DOHH2 (cell line): ENCODE data around the gene GFI1.

ENCODE experiments used
- H3F3A ChIP-seq: fragments of 200-600 bp; sonication (generic), shearing (Covaris generic); 2 replicates; pipeline ENCODE4 v1.6.0; 2016; ENCODE audit warnings: antibody characterized with exemption, mild to moderate bottlenecking; ENCODE audit not compliant: control insufficient read depth, insufficient read depth
- H3K27ac ChIP-seq: fragments of 200-600 bp; sonication (generic); 2 replicates; pipeline ENCODE4 v1.5.1; 2014; ENCODE audit warnings: low read depth, mild to moderate bottlenecking, low read length, moderate library complexity
- H3K27me3 ChIP-seq: fragments of 200-600 bp; sonication (generic); 2 replicates; pipeline ENCODE4 v1.6.1; 2014; ENCODE audit warnings: mild to moderate bottlenecking, low read length, mixed read lengths; ENCODE audit not compliant: control insufficient read depth
- H3K36me3 ChIP-seq: fragments of 200-600 bp; sonication (generic); 2 replicates; pipeline ENCODE4 v1.6.1; 2014; ENCODE audit warnings: mild to moderate bottlenecking, low read length, moderate library complexity, mixed read lengths; ENCODE audit not compliant: control insufficient read depth
- H3K4me1 ChIP-seq: fragments of 200-600 bp; sonication (generic); 2 replicates; pipeline ENCODE4 v1.6.1; 2014; ENCODE audit warnings: mild to moderate bottlenecking, low read length, mixed read lengths; ENCODE audit not compliant: control insufficient read depth
- H3K4me2 ChIP-seq: fragments of 200-600 bp; sonication (generic); 2 replicates; pipeline ENCODE4 v1.6.0; 2014; ENCODE audit warnings: mild to moderate bottlenecking, low read length, moderate library complexity
- H3K4me3 ChIP-seq: fragments of 200-600 bp; sonication (generic); 2 replicates; pipeline ENCODE4 v1.5.1; 2014; ENCODE audit warnings: mild to moderate bottlenecking, low read length, mixed read lengths
- H3K79me2 ChIP-seq: fragments of 200-600 bp; sonication (generic); 2 replicates; pipeline ENCODE4 v1.6.1; 2014; ENCODE audit warnings: mild to moderate bottlenecking, low read length, mixed read lengths; ENCODE audit not compliant: control insufficient read depth
- H3K9me2 ChIP-seq: fragments of 200-600 bp; sonication (generic); replicated peaks from 2 replicates; pipeline ENCODE4 v1.6.1; 2014; ENCODE audit warnings: mild to moderate bottlenecking, low read length, mixed read lengths; ENCODE audit not compliant: control insufficient read depth
- H3K9me3 ChIP-seq: fragments of 200-600 bp; sonication (generic); 2 replicates; pipeline ENCODE4 v1.6.1; 2014; ENCODE audit warnings: antibody characterized with exemption, low read length, mixed read lengths; ENCODE audit not compliant: control insufficient read depth, insufficient read depth
- H4K20me1 ChIP-seq: fragments of 200-600 bp; sonication (generic); 2 replicates; pipeline ENCODE4 v1.6.0; 2014; ENCODE audit warnings: low read depth, mild to moderate bottlenecking, antibody characterized with exemption, low read length, moderate library complexity; ENCODE audit not compliant: control insufficient read depth, insufficient read depth
- CTCF ChIP-seq: fragments of 200-600 bp; sonication (generic); IDR thresholded peaks from one replicate; pipeline ENCODE4 v1.5.1; 2014; ENCODE audit warnings: antibody characterized with exemption, mild to moderate bottlenecking, low read depth, low read length; ENCODE audit not compliant: poor library complexity, severe bottlenecking
- EZH2phosphoT487 ChIP-seq: fragments of 200-600 bp; sonication (generic); IDR thresholded peaks from 2 replicates; pipeline ENCODE4 v1.6.1; 2017; ENCODE audit warnings: borderline replicate concordance, mild to moderate bottlenecking, antibody characterized with exemption, low read length, moderate library complexity, mixed read lengths

GFI1 gene

GRCh38 chr1:92503926-92504285, 17.2 kb upstream of the GFI1 start:
- Histone ChIP-seq H3K4me3 (no peak overlapping the region), H3K9me3 (no peaks in the 10 kb centered on the region), H3K79me2 (no peaks in the 10 kb centered on the region), H3K4me2 (no peak overlapping the region), H4K20me1 (no peaks in the 10 kb centered on the region), H3K4me1 (peaks cover 8% of the 10 kb centered on the region; the same call in 1 of the 2 replicates), H3K36me3 (no peaks in the 10 kb centered on the region), H3K27ac (no peak overlapping the region), H3K9me2 (no peaks in the 10 kb centered on the region), H3K27me3 (no peaks in the 10 kb centered on the region), H3F3A (no peaks in the 10 kb centered on the region)
- TF ChIP-seq EZH2phosphoT487 (no peak), CTCF (no peak)

- Histone ChIP-seq H3K4me1 (peaks cover 8% of the 10 kb centered on the region; the same call in 1 of the 2 replicates), H3K4me2 (no peak overlapping the region), H3K27me3 (no peaks in the 10 kb centered on the region), H3K36me3 (no peaks in the 10 kb centered on the region), H3F3A (no peaks in the 10 kb centered on the region), H3K9me3 (no peaks in the 10 kb centered on the region), H3K4me3 (no peak overlapping the region), H4K20me1 (no peaks in the 10 kb centered on the region), H3K9me2 (no peaks in the 10 kb centered on the region), H3K27ac (no peak overlapping the region), H3K79me2 (no peaks in the 10 kb centered on the region)
- TF ChIP-seq CTCF, result no peak
- TF ChIP-seq EZH2phosphoT487, result no peak
Observed at GRCh38 chr1:92503043-92503925, 16.6 kb upstream of the GFI1 start.

DNA sequence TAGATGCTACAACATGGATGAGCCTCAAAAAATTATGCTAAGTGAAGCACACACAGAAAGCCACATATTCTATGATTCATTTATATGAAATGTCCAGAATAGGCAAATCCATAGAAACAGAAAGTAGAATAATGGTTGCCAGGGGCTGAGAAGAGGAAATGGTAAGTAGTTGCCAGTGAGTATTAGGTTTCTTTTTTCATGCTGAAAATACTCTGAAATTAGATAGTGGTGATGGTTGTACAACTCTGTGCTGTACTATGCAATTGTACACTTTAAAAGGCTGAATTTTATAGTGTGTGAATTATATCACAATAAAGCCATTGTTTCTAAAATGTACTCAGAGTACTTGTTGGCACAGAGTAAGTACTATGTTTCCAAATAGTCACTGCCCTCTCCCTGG, 15.5 kb upstream of the GFI1 start:
- no peaks in the 10 kb centered on the region for H4K20me1 ChIP-seq
- H3K79me2 ChIP-seq, result no peaks in the 10 kb centered on the region
- no peak overlapping the region for H3K4me2 ChIP-seq
- H3K9me2 ChIP-seq, result no peaks in the 10 kb centered on the region
- H3K27ac ChIP-seq, result no peak overlapping the region
- H3K4me3 ChIP-seq, result no peak overlapping the region
- H3K36me3 ChIP-seq, result no peaks in the 10 kb centered on the region
- H3F3A ChIP-seq, result no peaks in the 10 kb centered on the region
- H3K27me3 ChIP-seq, result no peaks in the 10 kb centered on the region
- TF ChIP-seq EZH2phosphoT487 (no peak), CTCF (no peak)
- peaks cover 8% of the 10 kb centered on the region; the same call in 1 of the 2 replicates for H3K4me1 ChIP-seq
- no peaks in the 10 kb centered on the region for H3K9me3 ChIP-seq
